Keratinocyte (primary cell): ENCODE measurements around the gene SFN. TPM values are rescaled to one million over a fixed set of nuclear protein-coding genes. Genes with fewer than 3 reads are reported as not detected.
A peak's percentile ranks its signal among the peaks of the same experiment; 100 is the strongest.

Experiments
- DNase-seq: peaks from one replicate; pipeline ENCODE4 v3.0.0-alpha.2; 2011; ENCODE audit warnings: low read depth, missing footprints, low spot score
- FAIRE-seq: peaks from 2 replicates; lab custom pipeline; 2011; peaks lifted over from hg19 to GRCh38; lab: Jason Lieb, UNC
- H2AFZ ChIP-seq: 2 replicates; pipeline ENCODE4 v1.6.0; 2012; ENCODE audit warnings: low read length, control low read depth, inconsistent platforms; ENCODE audit not compliant: control insufficient read depth
- H3K27ac ChIP-seq: 2 replicates; pipeline ENCODE4 v1.5.1; 2011; ENCODE audit warnings: low read length; ENCODE audit not compliant: control insufficient read depth, insufficient read depth
- H3K27me3 ChIP-seq: 3 replicates; pipeline ENCODE4 v1.6.0; 2011; ENCODE audit warnings: low read length; ENCODE audit not compliant: control insufficient read depth, insufficient read depth; ENCODE audit errors: extremely low read depth
- H3K36me3 ChIP-seq, 2 experiments: 2 replicates in 1 of 2; 3 replicates in 1 of 2; pipeline ENCODE4 v1.5.1; 2011; ENCODE audit warnings: low read length in 2 of 2, mild to moderate bottlenecking in 1 of 2; ENCODE audit not compliant: control insufficient read depth in 2 of 2, insufficient read depth in 2 of 2; ENCODE audit errors: extremely low read depth in 1 of 2
- H3K4me1 ChIP-seq: 3 replicates; pipeline ENCODE4 v1.5.1; 2011; ENCODE audit warnings: low read length; ENCODE audit not compliant: control insufficient read depth, insufficient read depth; ENCODE audit errors: extremely low read depth
- H3K4me2 ChIP-seq: 3 replicates; pipeline ENCODE4 v1.6.0; 2011; ENCODE audit warnings: low read depth, low read length; ENCODE audit not compliant: control insufficient read depth, insufficient read depth; ENCODE audit errors: extremely low read depth
- H3K4me3 ChIP-seq, 3 experiments: fragments of 200-600 bp in 1 of 3; sonication (generic) in 1 of 3; 2 replicates in 2 of 3; 3 replicates in 1 of 3; pipeline ENCODE4 v1.5.1; 2011 to 2016; ENCODE audit warnings: low read length in 3 of 3, mild to moderate bottlenecking in 3 of 3, control low read depth in 2 of 3, inconsistent platforms in 1 of 3, low read depth in 1 of 3, mixed read lengths in 1 of 3, mixed run types in 1 of 3, moderate library complexity in 1 of 3; ENCODE audit not compliant: control insufficient read depth in 2 of 3, insufficient read depth in 2 of 3; ENCODE audit errors: extremely low read depth in 1 of 3
- H3K79me2 ChIP-seq: 2 replicates; pipeline ENCODE4 v1.6.0; 2012; ENCODE audit warnings: low read length; ENCODE audit not compliant: control insufficient read depth, insufficient read depth
- H3K9ac ChIP-seq: 3 replicates; pipeline ENCODE4 v1.6.0; 2011; ENCODE audit warnings: low read length; ENCODE audit not compliant: control insufficient read depth, insufficient read depth; ENCODE audit errors: extremely low read depth
- H3K9me1 ChIP-seq: 3 replicates; pipeline ENCODE4 v1.6.0; 2011; ENCODE audit warnings: low read length; ENCODE audit not compliant: control insufficient read depth, insufficient read depth; ENCODE audit errors: extremely low read depth
- H3K9me3 ChIP-seq: 2 replicates; pipeline ENCODE4 v1.5.1; 2012; ENCODE audit warnings: low read depth, low read length; ENCODE audit not compliant: control insufficient read depth
- H4K20me1 ChIP-seq: 3 replicates; pipeline ENCODE4 v1.6.0; 2011; ENCODE audit warnings: low read length; ENCODE audit not compliant: control insufficient read depth, insufficient read depth; ENCODE audit errors: extremely low read depth
- CTCF ChIP-seq, 3 experiments: IDR thresholded peaks in 1 of 3; conservative IDR thresholded peaks in 1 of 3; optimal IDR thresholded peaks in 1 of 3; 2 replicates in 2 of 3; 3 replicates in 1 of 3; pipeline versions ENCODE3 to v1.5.1; 2011; ENCODE audit warnings: low read length in 3 of 3, mild to moderate bottlenecking in 3 of 3, moderate library complexity in 2 of 3, control low read depth in 1 of 3, inconsistent platforms in 1 of 3; ENCODE audit not compliant: insufficient read depth in 2 of 3; ENCODE audit errors: extremely low read depth in 1 of 3
- EZH2 ChIP-seq: IDR thresholded peaks from one replicate; pipeline ENCODE4 v1.6.1; 2012; ENCODE audit warnings: inconsistent platforms, mild to moderate bottlenecking, low read length, moderate library complexity
- dilution Hi-C: fragments of 300-500 bp; cut with MboI; formaldehyde crosslinking; loops from one replicate; pipeline ENCODE4 v1.7.0; 2020; ENCODE audit warnings: low sequenced_read_pairs; ENCODE audit not compliant: extremely low pct_ligation_motif_present
- polyA plus RNA-seq, 5 experiments: library from polyadenylated mRNA; depleted of rRNA in 3 of 5; stranded (reverse) in 3 of 5; stranded (forward) in 1 of 5; unstranded in 1 of 5; fragments of >200 nt; gene quantifications; 1 replicate in 1 of 5; 2 replicates in 3 of 5; 3 replicates in 1 of 5; pipeline versions ENCODE4 v1.2.1 to v1.2.3, GENCODE V29; 2011 to 2012; ENCODE audit warnings: missing spikeins in 2 of 5, low read depth in 1 of 5, low replicate concordance in 1 of 5

Gene SFN
- polyA plus RNA-seq, 1 donor (not counting 4 experiments of a cell fraction or from before 2014, with no cell fraction given): 1,394 TPM

- no peak for DNase-seq
- FAIRE-seq: no peak
- H3K27ac ChIP-seq: no peak overlapping the region
- no peak overlapping the region for H3K4me3 ChIP-seq
- H3K9me1 ChIP-seq: no peaks in the 10 kb centered on the region
- H3K4me2 ChIP-seq: no peak overlapping the region
- H2AFZ ChIP-seq: no peak overlapping the region
- peaks cover 43 to 52% of the 10 kb centered on the region in 2 experiments for H3K36me3 ChIP-seq
- H3K9me3 ChIP-seq: no peaks in the 10 kb centered on the region
- no peak overlapping the region for H3K9ac ChIP-seq
- H3K4me1 ChIP-seq: peaks cover 6% of the 10 kb centered on the region
- dilution Hi-C loops: no loop called here
- no peak for TF ChIP-seq CTCF (optimal IDR thresholded peaks at IDR 0.05 in 1 of 3, IDR thresholded peaks at IDR 0.05 in 1 of 3, conservative IDR thresholded peaks at IDR 0.05 in 1 of 3; ENCODE audit: extremely low read depth in 1 of 3, insufficient read depth in 2 of 3, low read length in 3 of 3)
- no peak for TF ChIP-seq EZH2
- H4K20me1 ChIP-seq: peaks cover 2% of the 10 kb centered on the region
- H3K79me2 ChIP-seq: peaks cover 14% of the 10 kb centered on the region
- no peaks in the 10 kb centered on the region for H3K27me3 ChIP-seq
Measured at GRCh38 chr1:26882696-26883463, 19.9 kb downstream of the SFN start.

- H3K79me2 ChIP-seq: peaks cover 35% of the 10 kb centered on the region
- peak; percentile 35 to 58 (median 40) for TF ChIP-seq CTCF (optimal IDR thresholded peaks at IDR 0.05 in 1 of 3, IDR thresholded peaks at IDR 0.05 in 1 of 3, conservative IDR thresholded peaks at IDR 0.05 in 1 of 3; ENCODE audit: extremely low read depth in 1 of 3, insufficient read depth in 2 of 3, low read length in 3 of 3)
- no peak for TF ChIP-seq EZH2
- H3K4me1 ChIP-seq: peaks cover 16% of the 10 kb centered on the region
- DNase-seq (no peak), FAIRE-seq (no peak)
- H3K9me3 ChIP-seq: no peaks in the 10 kb centered on the region
- H3K36me3 ChIP-seq: peaks cover 31 to 32% of the 10 kb centered on the region in 2 experiments
- H3K27me3 ChIP-seq: no peaks in the 10 kb centered on the region
- no peak overlapping the region for H3K9ac ChIP-seq
- H3K27ac ChIP-seq: no peak overlapping the region
- dilution Hi-C loops: no loop called here
- H2AFZ ChIP-seq: no peak overlapping the region
- H4K20me1 ChIP-seq: peaks cover 2% of the 10 kb centered on the region
- no peaks in the 10 kb centered on the region for H3K9me1 ChIP-seq
- no peak overlapping the region for H3K4me2 ChIP-seq
- no peak overlapping the region for H3K4me3 ChIP-seq
Measured at GRCh38 chr1:26887125-26887524, 24.2 kb downstream of the SFN start.
